Renal cortex interstitium (tissue), 3 donors: ENCODE results near the gene PLVAP. TPM values are rescaled to one million over a fixed set of nuclear protein-coding genes. Genes with fewer than 3 reads are reported as not detected.

Experiments
- polyA plus RNA-seq, 3 donors: library from polyadenylated mRNA; unstranded; fragments of 120-200 nt; gene quantifications; one replicate each; pipeline ENCODE4 v1.2.1, GENCODE V29; 2013; ENCODE audit not compliant: insufficient read length in 3 of 3

PLVAP gene
- polyA plus RNA-seq, 3 donors, result 142 to 223 (median 176) TPM

Other genes with a start within 250 kb of the PLVAP start
- 10 to 100 TPM; 21.6 to 33.7 (median 30.9) TPM for gene USE1, start 162.0 kb downstream of the PLVAP start, polyA plus RNA-seq
- gene OCEL1, start 151.1 kb downstream of the PLVAP start, polyA plus RNA-seq, result 10 to 100 TPM; 17.5 to 21.2 (median 20.3) TPM
- gene NR2F6, start 131.4 kb downstream of the PLVAP start, polyA plus RNA-seq, result 10 to 100 TPM; 31.5 to 59.9 (median 44.3) TPM
- 1 to 10 TPM; 4.2 to 7.1 (median 6.5) TPM for gene USHBP1, start 112.6 kb downstream of the PLVAP start, polyA plus RNA-seq
- gene BABAM1, start 109.9 kb downstream of the PLVAP start, polyA plus RNA-seq, result 100 to 1,000 TPM in 2 of 3 donors, 10 to 100 TPM in 1; 97.0 to 111 (median 107) TPM
- gene ANKLE1, start 95.4 kb downstream of the PLVAP start, polyA plus RNA-seq, result 1 to 10 TPM in 2 of 3 donors, under 1 TPM in 1; 0.95 to 1.7 (median 1.0) TPM
- gene ABHD8, start 73.9 kb downstream of the PLVAP start, polyA plus RNA-seq, result 10 to 100 TPM in 2 of 3 donors, 1 to 10 TPM in 1; 6.2 to 12.2 (median 11.5) TPM
- 10 to 100 TPM; 45.9 to 65.6 (median 57.3) TPM for gene MRPL34, start 71.5 kb downstream of the PLVAP start, polyA plus RNA-seq
- 10 to 100 TPM; 29.8 to 41.8 (median 40.2) TPM for gene DDA1, start 67.8 kb downstream of the PLVAP start, polyA plus RNA-seq
- 10 to 100 TPM in 2 of 3 donors, 1 to 10 TPM in 1; 9.3 to 17.4 (median 13.9) TPM for gene ANO8, start 42.5 kb downstream of the PLVAP start, polyA plus RNA-seq
- 10 to 100 TPM; 17.7 to 28.5 (median 20.1) TPM for gene GTPBP3, start 39.8 kb downstream of the PLVAP start, polyA plus RNA-seq
- 1 to 10 TPM; 2.3 to 7.1 (median 2.9) TPM for gene CCDC194, start 16.9 kb upstream of the PLVAP start, polyA plus RNA-seq
- 100 to 1,000 TPM; 115 to 149 (median 127) TPM for gene BST2, start 28.3 kb upstream of the PLVAP start, polyA plus RNA-seq
- 10 to 100 TPM; 49.5 to 73.2 (median 70.9) TPM for gene MVB12A, start 42.7 kb upstream of the PLVAP start, polyA plus RNA-seq
- 1 to 10 TPM; 2.8 to 4.1 (median 3.3) TPM for gene TMEM221, start 71.3 kb upstream of the PLVAP start, polyA plus RNA-seq
- under 1 TPM in 2 of 3 donors, not detected in 1; 0.26 to 0.64 TPM for gene NXNL1, start 83.6 kb upstream of the PLVAP start, polyA plus RNA-seq
- 10 to 100 TPM; 12.0 to 22.2 (median 14.9) TPM for gene SLC27A1, start 93.2 kb upstream of the PLVAP start, polyA plus RNA-seq
- 10 to 100 TPM; 52.5 to 82.6 (median 73.5) TPM for gene PGLS, start 134.3 kb upstream of the PLVAP start, polyA plus RNA-seq
- 10 to 100 TPM; 44.8 to 58.0 (median 52.9) TPM for gene COLGALT1, start 178.3 kb upstream of the PLVAP start, polyA plus RNA-seq